Measurements from ENCODE around the gene PAPLN. TPM values are rescaled to one million over a fixed set of nuclear protein-coding genes. Genes with fewer than 3 reads are reported as not detected.
A peak's percentile ranks its signal among the peaks of the same experiment; 100 is the strongest.

PAPLN gene
- total RNA-seq, 2 donors from 2014 or later, result 0.58 to 1.3 TPM

DNA sequence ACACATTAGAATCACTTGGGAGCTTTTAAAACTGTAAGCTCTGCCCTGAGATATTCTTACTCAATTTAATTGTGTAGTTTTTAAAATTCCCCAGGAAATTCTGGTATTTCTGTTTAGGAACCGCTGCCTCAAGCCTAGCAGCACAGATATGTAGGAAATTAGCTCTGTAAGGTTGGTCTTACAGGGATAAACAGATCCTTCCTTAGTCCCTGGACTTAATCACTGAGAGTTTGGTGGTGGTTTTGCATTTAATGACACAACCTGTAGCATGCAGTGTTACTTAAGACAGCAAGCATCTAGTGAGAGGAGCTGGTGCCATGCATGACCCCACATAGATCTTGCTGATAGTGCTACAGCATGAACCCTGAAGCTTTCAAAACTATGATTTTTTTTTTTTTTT lies 19.9 kb upstream of the PAPLN start:
- Mint-ChIP-seq H3K36me3 (ENCODE audit: insufficient read depth in 2 of 2) (peaks cover 5 to 19% of the 10 kb centered on the region in 2 donors), H3K9me3 (no peaks in the 10 kb centered on the region)

GRCh38 chr14:73220061-73220460 lies 17.2 kb upstream of the PAPLN start:
- H3K9me3 Mint-ChIP-seq, result no peaks in the 10 kb centered on the region
- no peak overlapping the region for H3K27ac Mint-ChIP-seq
- no peaks in the 10 kb centered on the region for H3K27me3 Mint-ChIP-seq (ENCODE audit: low read depth)
- no peak for ATAC-seq (replicated peaks in 1 of 2)
- peaks cover 6 to 16% of the 10 kb centered on the region in 2 donors for H3K36me3 Mint-ChIP-seq (ENCODE audit: insufficient read depth in 2 of 2)
- no peak for DNase-seq
- peaks cover 27% of the 10 kb centered on the region for H3K4me1 Mint-ChIP-seq (ENCODE audit: low read depth)
- no peak overlapping the region for H3K4me3 Mint-ChIP-seq

More for the DNA sequence above, 19.9 kb upstream of the PAPLN start:
- Mint-ChIP-seq H3K27me3 (ENCODE audit: low read depth) (no peaks in the 10 kb centered on the region), H3K4me3 (no peak overlapping the region), H3K4me1 (ENCODE audit: low read depth) (peaks cover 15% of the 10 kb centered on the region), H3K27ac (no peak overlapping the region)
- DNase-seq (no peak), ATAC-seq (replicated peaks in 1 of 2) (no peak)

DNA sequence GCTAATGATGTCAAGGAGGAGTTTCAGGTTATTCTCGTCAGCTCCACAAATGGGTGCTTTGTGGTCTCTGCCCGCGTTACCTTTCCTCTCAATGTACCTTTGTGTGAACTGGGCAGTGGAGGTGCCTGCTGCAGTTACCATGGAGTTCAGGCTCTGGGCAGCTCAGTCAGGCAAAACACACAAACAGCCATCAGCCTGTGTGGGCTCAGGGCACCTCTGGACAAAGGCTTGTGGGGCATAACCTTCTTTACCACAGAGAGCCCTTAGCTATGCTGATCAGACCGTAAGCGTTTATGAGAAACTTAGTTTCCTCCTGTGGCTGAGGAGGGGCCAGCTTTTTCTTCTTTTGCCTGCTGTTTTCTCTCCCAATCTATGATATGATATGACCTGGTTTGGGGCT lies 16.7 kb upstream of the PAPLN start:
- DNase-seq (no peak), ATAC-seq (replicated peaks in 1 of 2) (no peak)
- H3K9me3 Mint-ChIP-seq, result no peaks in the 10 kb centered on the region
- peaks cover 27% of the 10 kb centered on the region for H3K4me1 Mint-ChIP-seq (ENCODE audit: low read depth)
- H3K27me3 Mint-ChIP-seq (ENCODE audit: low read depth), result no peaks in the 10 kb centered on the region
- peak overlapping the region; percentile 34 for H3K27ac Mint-ChIP-seq
- H3K4me3 Mint-ChIP-seq, result no peak overlapping the region
- peaks cover 6 to 16% of the 10 kb centered on the region in 2 donors for H3K36me3 Mint-ChIP-seq (ENCODE audit: insufficient read depth in 2 of 2)

DNA sequence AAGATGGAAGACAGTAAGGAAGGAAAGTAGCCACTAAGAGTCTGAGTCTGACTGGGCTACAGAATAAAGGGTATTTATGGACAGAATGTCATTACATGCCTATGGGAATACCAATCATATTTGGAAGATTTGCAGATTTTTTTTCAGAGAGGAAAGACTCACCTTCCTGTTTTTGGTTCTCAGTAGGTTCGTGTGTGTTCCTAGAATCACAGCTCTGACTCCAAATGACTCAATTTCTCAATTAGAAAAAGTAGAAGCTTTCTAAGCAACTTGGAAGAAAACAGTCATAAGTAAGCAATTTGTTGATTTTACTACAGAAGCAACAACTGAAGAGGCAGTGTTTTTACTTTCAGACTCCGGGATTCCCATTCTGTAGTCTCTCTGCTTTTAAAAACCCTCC lies 15.4 kb upstream of the PAPLN start:
- Mint-ChIP-seq H3K27ac (peak overlapping the region; percentile 99), H3K27me3 (ENCODE audit: low read depth) (no peaks in the 10 kb centered on the region), H3K9me3 (no peaks in the 10 kb centered on the region), H3K4me3 (peak overlapping the region in 1 of 2 donors; percentile 90), H3K36me3 (ENCODE audit: insufficient read depth in 2 of 2) (peaks cover 6 to 16% of the 10 kb centered on the region in 2 donors), H3K4me1 (ENCODE audit: low read depth) (peaks cover 27% of the 10 kb centered on the region)
- peak; percentile 15 for ATAC-seq (replicated peaks in 1 of 2)
- no peak for DNase-seq

- Mint-ChIP-seq H3K4me1 (ENCODE audit: low read depth) (peaks cover 27% of the 10 kb centered on the region), H3K27ac (peak overlapping the region; percentile 99), H3K36me3 (ENCODE audit: insufficient read depth in 2 of 2) (peaks cover 6 to 16% of the 10 kb centered on the region in 2 donors), H3K27me3 (ENCODE audit: low read depth) (no peaks in the 10 kb centered on the region), H3K4me3 (peak overlapping the region; percentile 23 to 90), H3K9me3 (no peaks in the 10 kb centered on the region)
- ATAC-seq (replicated peaks in 1 of 2) (peak; percentile 90 to 94), DNase-seq (peak; percentile 35 to 70)
Measured at GRCh38 chr14:73223049-73223448, 14.3 kb upstream of the PAPLN start.

DNA sequence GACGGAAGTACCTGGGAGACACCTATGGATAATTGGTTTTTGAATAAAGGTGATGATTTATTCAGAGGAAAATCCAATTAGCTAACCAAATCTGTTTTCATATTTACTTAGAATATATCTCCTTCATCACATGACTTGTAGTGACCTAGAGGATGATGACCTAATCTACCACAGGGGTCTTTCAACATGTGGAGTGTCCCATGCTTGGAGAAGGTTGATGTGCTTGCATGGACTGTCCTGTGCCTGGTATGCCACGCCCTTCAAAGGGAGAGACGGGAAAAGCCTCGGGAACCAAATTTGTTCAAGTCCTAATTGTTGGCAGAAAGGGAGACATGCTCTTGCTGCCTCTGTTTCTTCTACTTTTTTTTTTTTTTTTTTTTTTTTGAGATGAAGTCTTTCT lies 11.8 kb upstream of the PAPLN start:
- no peak for DNase-seq

GRCh38 chr14:73227812-73228781 lies 9.2 kb upstream of the PAPLN start:
- Mint-ChIP-seq H3K27me3 (ENCODE audit: low read depth) (peaks cover 6% of the 10 kb centered on the region), H3K27ac (no peak overlapping the region), H3K4me1 (ENCODE audit: low read depth) (peaks cover 5% of the 10 kb centered on the region), H3K36me3 (ENCODE audit: insufficient read depth in 2 of 2) (no peaks in the 10 kb centered on the region), H3K9me3 (no peaks in the 10 kb centered on the region), H3K4me3 (no peak overlapping the region)
- DNase-seq, result no peak
- peak in 1 of 2 donors; percentile 76 for ATAC-seq (replicated peaks in 1 of 2)

More for the DNA sequence above, 11.8 kb upstream of the PAPLN start:
- ATAC-seq (replicated peaks in 1 of 2), result no peak
- H3K27ac Mint-ChIP-seq, result no peak overlapping the region
- no peaks in the 10 kb centered on the region for H3K9me3 Mint-ChIP-seq
- H3K4me3 Mint-ChIP-seq, result no peak overlapping the region
- H3K36me3 Mint-ChIP-seq (ENCODE audit: insufficient read depth in 2 of 2), result peaks cover 0 to 2% of the 10 kb centered on the region in 2 donors
- peaks cover 27% of the 10 kb centered on the region for H3K4me1 Mint-ChIP-seq (ENCODE audit: low read depth)
- no peaks in the 10 kb centered on the region for H3K27me3 Mint-ChIP-seq (ENCODE audit: low read depth)

DNA sequence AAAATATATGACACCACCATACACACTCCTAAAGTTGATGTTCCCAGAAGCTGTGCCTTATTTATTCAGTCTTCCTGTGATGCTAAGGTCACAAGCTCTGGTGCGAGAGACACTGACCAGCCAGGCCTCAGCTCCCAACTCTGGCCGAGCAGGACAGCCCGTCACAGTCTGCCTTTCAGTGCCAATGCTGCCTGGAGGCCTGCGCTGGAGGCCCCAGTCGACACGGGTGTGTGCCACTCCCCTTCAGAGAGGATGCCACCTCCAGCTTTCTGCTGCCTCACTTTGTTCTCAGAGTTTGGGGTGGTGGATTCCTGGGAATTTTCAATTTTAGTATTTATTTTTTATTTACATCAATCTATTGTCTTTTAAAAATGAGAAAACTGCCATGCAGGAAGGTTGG lies 7.3 kb upstream of the PAPLN start:
- no peaks in the 10 kb centered on the region for H3K36me3 Mint-ChIP-seq (ENCODE audit: insufficient read depth in 2 of 2)
- DNase-seq (no peak), ATAC-seq (replicated peaks in 1 of 2) (no peak)
- H3K27ac Mint-ChIP-seq, result no peak overlapping the region
- H3K4me1 Mint-ChIP-seq (ENCODE audit: low read depth), result no peaks in the 10 kb centered on the region
- no peaks in the 10 kb centered on the region for H3K9me3 Mint-ChIP-seq
- H3K27me3 Mint-ChIP-seq (ENCODE audit: low read depth), result peaks cover 26% of the 10 kb centered on the region
- H3K4me3 Mint-ChIP-seq, result no peak overlapping the region

DNA sequence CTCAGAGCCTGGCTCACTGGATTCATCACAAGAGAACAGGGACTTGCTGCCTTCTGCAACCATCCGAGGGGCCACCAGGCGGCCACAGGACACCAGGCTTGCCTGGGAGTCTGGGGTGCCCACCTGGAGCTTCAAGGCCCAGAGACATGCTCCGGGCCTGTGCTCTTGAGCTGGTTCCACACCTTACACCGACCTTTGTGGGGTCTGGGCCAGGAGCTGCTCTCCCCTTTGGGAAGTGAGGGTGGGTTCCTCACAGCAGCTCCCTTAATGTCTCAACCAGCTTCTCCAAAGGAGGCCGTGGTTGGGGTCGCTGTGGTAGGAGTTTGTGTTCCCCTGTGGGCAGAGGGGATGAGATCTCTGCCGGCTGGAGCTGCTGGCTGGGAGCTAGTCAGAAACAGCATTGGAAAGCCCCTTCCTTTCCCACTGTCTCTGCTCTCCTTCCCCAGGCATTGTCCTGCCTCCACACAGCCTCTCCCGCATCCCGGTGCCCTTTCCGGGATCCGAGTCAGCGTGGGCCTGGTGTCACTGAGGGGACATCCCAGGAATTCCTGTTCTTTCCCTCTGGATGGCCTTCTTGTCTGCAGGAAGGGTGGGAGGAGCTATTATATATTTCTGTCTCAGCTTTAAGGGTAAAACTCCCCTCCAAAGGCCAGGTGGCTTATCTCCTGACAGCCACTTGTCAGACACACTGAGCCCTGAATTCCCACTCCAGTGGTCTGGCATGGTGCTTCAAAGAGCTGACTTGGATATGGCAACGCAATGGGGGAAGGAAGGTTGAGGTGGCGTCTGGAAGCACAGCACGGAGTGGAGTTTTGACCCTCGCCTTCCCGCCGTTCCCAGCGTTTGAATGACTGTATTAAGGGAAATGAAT lies 5.1 kb upstream of the PAPLN start:
- Mint-ChIP-seq H3K9me3 (no peaks in the 10 kb centered on the region), H3K27me3 (ENCODE audit: low read depth) (peaks cover 47% of the 10 kb centered on the region), H3K27ac (no peak overlapping the region), H3K4me3 (no peak overlapping the region), H3K4me1 (ENCODE audit: low read depth) (peaks cover 13% of the 10 kb centered on the region), H3K36me3 (ENCODE audit: insufficient read depth in 2 of 2) (peaks cover 0 to 4% of the 10 kb centered on the region in 2 donors)
- DNase-seq, result no peak
- ATAC-seq (replicated peaks in 1 of 2), result peak; percentile 18 to 27

GRCh38 chr14:73232984-73233383 lies 4.3 kb upstream of the PAPLN start:
- H3K4me3 Mint-ChIP-seq, result no peak overlapping the region
- DNase-seq (no peak), ATAC-seq (replicated peaks in 1 of 2) (no peak)
- no peak overlapping the region for H3K27ac Mint-ChIP-seq
- peaks cover 0 to 4% of the 10 kb centered on the region in 2 donors for H3K36me3 Mint-ChIP-seq (ENCODE audit: insufficient read depth in 2 of 2)
- H3K4me1 Mint-ChIP-seq (ENCODE audit: low read depth), result peaks cover 14% of the 10 kb centered on the region
- H3K27me3 Mint-ChIP-seq (ENCODE audit: low read depth), result peaks cover 49% of the 10 kb centered on the region
- H3K9me3 Mint-ChIP-seq, result no peaks in the 10 kb centered on the region

DNA sequence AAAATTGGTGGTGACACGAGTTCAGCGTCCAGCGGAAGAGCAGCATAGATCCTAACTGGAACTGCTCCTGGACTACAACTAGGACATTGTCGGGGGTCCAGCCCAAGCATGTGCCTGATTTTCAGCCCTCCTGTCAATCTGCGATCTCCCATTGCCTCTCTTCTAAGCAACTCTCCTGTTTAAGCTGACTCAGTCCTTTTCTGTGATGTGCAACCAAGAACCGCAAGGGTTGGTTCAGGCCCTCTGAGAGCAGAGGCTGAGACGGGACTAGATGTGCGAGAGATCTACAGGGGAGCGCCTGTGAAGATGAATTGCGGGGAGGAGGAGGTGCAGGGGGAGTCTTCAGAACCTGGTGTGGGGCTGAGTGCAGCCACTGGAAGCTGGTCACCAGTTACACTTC lies 3.7 kb upstream of the PAPLN start:
- no peak overlapping the region for H3K4me3 Mint-ChIP-seq
- H3K9me3 Mint-ChIP-seq, result no peaks in the 10 kb centered on the region
- ATAC-seq (replicated peaks in 1 of 2), result peak in 1 of 2 donors; percentile 25
- peaks cover 0 to 4% of the 10 kb centered on the region in 2 donors for H3K36me3 Mint-ChIP-seq (ENCODE audit: insufficient read depth in 2 of 2)
- H3K4me1 Mint-ChIP-seq (ENCODE audit: low read depth), result peaks cover 18% of the 10 kb centered on the region
- H3K27ac Mint-ChIP-seq, result no peak overlapping the region
- peaks cover 52% of the 10 kb centered on the region for H3K27me3 Mint-ChIP-seq (ENCODE audit: low read depth)
- DNase-seq, result no peak

DNA sequence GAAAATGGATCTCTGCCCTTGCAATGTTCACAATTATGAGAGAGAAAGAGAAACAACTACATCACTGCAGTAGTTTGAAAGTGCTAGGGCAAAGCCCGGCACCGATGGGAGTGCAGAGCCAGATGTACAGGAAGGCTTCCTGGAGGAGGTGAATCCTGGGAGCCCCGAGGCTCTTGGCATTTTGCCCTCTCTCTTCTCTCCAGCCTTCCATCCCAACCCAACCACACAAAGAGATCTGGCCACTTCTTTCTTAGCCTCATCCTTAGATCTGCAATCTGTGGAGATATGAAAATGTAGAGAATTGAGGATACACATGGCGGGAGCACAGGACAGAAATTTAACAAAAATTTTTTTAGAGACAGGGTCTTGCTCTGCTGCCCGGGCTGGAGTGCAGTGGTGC lies 3.3 kb upstream of the PAPLN start:
- Mint-ChIP-seq H3K9me3 (no peaks in the 10 kb centered on the region), H3K36me3 (ENCODE audit: insufficient read depth in 2 of 2) (peaks cover 0 to 4% of the 10 kb centered on the region in 2 donors), H3K4me1 (ENCODE audit: low read depth) (peaks cover 22% of the 10 kb centered on the region), H3K27ac (no peak overlapping the region), H3K27me3 (ENCODE audit: low read depth) (peaks cover 56% of the 10 kb centered on the region), H3K4me3 (no peak overlapping the region)
- no peak for DNase-seq
- ATAC-seq (replicated peaks in 1 of 2), result no peak

Data from activated T-cell treated with anti-CD3 and anti-CD28 coated beads, Interleukin-2, amount 50 U/mL, for 72 hours (primary cell).